Small intestine (tissue), 7 donors: ENCODE measurements around the gene SMIM36. TPM values are rescaled to one million over a fixed set of nuclear protein-coding genes. Genes with fewer than 3 reads are reported as not detected.

ENCODE experiments used
- DNase-seq, 2 donors: peaks; one replicate each; pipeline versions ENCODE4 v3.0.0 to v3.0.0-alpha.2; 2013
- FAIRE-seq: peaks from 2 replicates; lab custom pipeline; 2012; peaks lifted over from hg19 to GRCh38; lab: Jason Lieb, UNC
- H3K27ac ChIP-seq, 3 donors: one replicate each; pipeline ENCODE4 v1.5.1; 2013; ENCODE audit warnings: low read length in 2 of 3, mild to moderate bottlenecking in 2 of 3, control low read depth in 1 of 3, inconsistent platforms in 1 of 3, low read depth in 1 of 3, moderate library complexity in 1 of 3
- H3K27me3 ChIP-seq, 3 donors: one replicate each; pipeline ENCODE4 v1.6.1; 2013; ENCODE audit warnings: low read length in 3 of 3, inconsistent platforms in 1 of 3; ENCODE audit not compliant: control insufficient read depth in 3 of 3, insufficient read depth in 3 of 3
- H3K36me3 ChIP-seq, 3 donors: one replicate each; pipeline ENCODE4 v1.6.1; 2013; ENCODE audit warnings: low read length in 3 of 3, inconsistent platforms in 1 of 3, low read depth in 1 of 3, mild to moderate bottlenecking in 1 of 3, moderate library complexity in 1 of 3; ENCODE audit not compliant: control insufficient read depth in 3 of 3, insufficient read depth in 2 of 3
- H3K4me1 ChIP-seq, 3 donors: one replicate each; pipeline ENCODE4 v1.6.1; 2013; ENCODE audit warnings: low read length in 2 of 3, inconsistent platforms in 1 of 3, low read depth in 1 of 3, mild to moderate bottlenecking in 1 of 3, moderate library complexity in 1 of 3; ENCODE audit not compliant: control insufficient read depth in 3 of 3, insufficient read depth in 2 of 3
- H3K4me3 ChIP-seq, 3 donors: one replicate each; pipeline ENCODE4 v1.5.1; 2013; ENCODE audit warnings: low read length in 3 of 3, control low read depth in 1 of 3, inconsistent platforms in 1 of 3, low read depth in 1 of 3, mild to moderate bottlenecking in 1 of 3, moderate library complexity in 1 of 3
- H3K9me3 ChIP-seq, 2 donors: one replicate each; pipeline ENCODE4 v1.6.1; 2013; ENCODE audit warnings: low read depth in 1 of 2, low read length in 1 of 2; ENCODE audit not compliant: control insufficient read depth in 2 of 2, insufficient read depth in 1 of 2
- WGBS, 3 donors: extraction: QIAGEN DNeasy Blood & Tissue Kit; methylation state at CpG; one replicate each; pipeline ENCODE4 v1.1.7; 2013; 5-methylcytosine and 5-hydroxymethylcytosine counted together
- polyA plus RNA-seq, 4 donors: library from polyadenylated mRNA; stranded (reverse) in 3 of 4; unstranded in 1 of 4; fragments of 200-250 nt in 3 of 4; fragments of 120-200 nt in 1 of 4; gene quantifications; one replicate each; pipeline versions ENCODE4 v1.2.1 to v1.2.3, GENCODE V29; 2013
- donor health status: healthy with polysubstance abuse.
- donor health status: control.
- donor health status: control.
- donor health status: Bipolar disorder and iron deficiency.
- donor health status: healthy.

Gene SMIM36
- polyA plus RNA-seq, 4 donors: not detected

GRCh38 chr17:55421179-55421934 is 89.9 kb downstream of the SMIM36 start, which contains the start of gene MMD:
Gene MMD, minus strand, starts transcription at chr17:55421835. Its CDS starts 140 bp downstream, at chr17:55421695.
- Histone ChIP-seq H3K4me1 (peaks cover 2 to 9% (median 6%) of the 10 kb centered on the region in 3 donors), H3K4me3 (peak within 1 kb of the TSS; percentile 84 to 92 (median 86)), H3K27ac (peak within 1 kb of the TSS; percentile 60 to 96 (median 76)), H3K9me3 (no peaks in the 10 kb centered on the region), H3K27me3 (peaks cover 0 to 4% (median 0%) of the 10 kb centered on the region in 3 donors), H3K36me3 (no peaks in the 10 kb centered on the region)
- 0 to 1% (median 0%) methylated on average over 46 to 62 of the region's 62 CpGs for WGBS, 3 donors
- FAIRE-seq (no peak), DNase-seq (peak in 1 of 2 donors; percentile 66)

GRCh38 chr17:55420776-55421178 is 90.5 kb downstream of the SMIM36 start:
- WGBS, 3 donors: 0 to 1% (median 1%) methylated on average over 20 to 21 of the region's 21 CpGs
- H3K27ac ChIP-seq: peak overlapping the region; percentile 60 to 96 (median 62)
- DNase-seq (peak; percentile 55 to 62), FAIRE-seq (no peak)
- peak overlapping the region; percentile 84 to 92 (median 86) for H3K4me3 ChIP-seq
- H3K36me3 ChIP-seq: no peaks in the 10 kb centered on the region
- peaks cover 2 to 9% (median 7%) of the 10 kb centered on the region in 3 donors for H3K4me1 ChIP-seq
- H3K27me3 ChIP-seq: peaks cover 0 to 4% (median 0%) of the 10 kb centered on the region in 3 donors
- H3K9me3 ChIP-seq: no peaks in the 10 kb centered on the region

- Histone ChIP-seq H3K4me3 (peak overlapping the region; percentile 84 to 92 (median 86)), H3K27ac (peak overlapping the region; percentile 60 to 96 (median 62)), H3K9me3 (no peaks in the 10 kb centered on the region), H3K4me1 (peaks cover 2 to 9% (median 7%) of the 10 kb centered on the region in 3 donors), H3K36me3 (no peaks in the 10 kb centered on the region), H3K27me3 (peaks cover 0 to 1% (median 0%) of the 10 kb centered on the region in 3 donors)
- FAIRE-seq (no peak), DNase-seq (peak in 1 of 2 donors; percentile 58)
- 7 to 16% (median 11%) methylated on average over 6 of the region's 6 CpGs for WGBS, 3 donors
Measured at GRCh38 chr17:55420067-55420775, 91.0 kb downstream of the SMIM36 start.

- DNase-seq (no peak), FAIRE-seq (no peak)
- Histone ChIP-seq H3K27ac (no peak overlapping the region), H3K4me3 (no peak overlapping the region), H3K36me3 (peaks cover 0 to 2% (median 0%) of the 10 kb centered on the region in 3 donors), H3K9me3 (no peaks in the 10 kb centered on the region), H3K27me3 (no peaks in the 10 kb centered on the region), H3K4me1 (peaks cover 2 to 9% (median 7%) of the 10 kb centered on the region in 3 donors)
- WGBS, 3 donors: 90 to 97% (median 94%) methylated on average over 3 of the region's 3 CpGs
Measured at GRCh38 chr17:55418369-55419268, 92.6 kb downstream of the SMIM36 start.

GRCh38 chr17:55417411-55418268 is 93.6 kb downstream of the SMIM36 start:
- WGBS, 3 donors: 99% methylated on average over 4 of the region's 4 CpGs
- FAIRE-seq: no peak

GRCh38 chr17:55416470-55417052 is 94.7 kb downstream of the SMIM36 start:
- H3K36me3 ChIP-seq: peaks cover 0 to 3% (median 2%) of the 10 kb centered on the region in 3 donors
- FAIRE-seq: no peak
- 58 to 73% (median 68%) methylated on average over 4 of the region's 4 CpGs for WGBS, 3 donors

More at GRCh38 chr17:55417411-55418268, 93.6 kb downstream of the SMIM36 start:
- DNase-seq: no peak
- H3K36me3 ChIP-seq: peaks cover 0 to 2% (median 0%) of the 10 kb centered on the region in 3 donors
- H3K27ac ChIP-seq: no peak overlapping the region
- peaks cover 2 to 9% (median 7%) of the 10 kb centered on the region in 3 donors for H3K4me1 ChIP-seq
- H3K27me3 ChIP-seq: no peaks in the 10 kb centered on the region
- no peak overlapping the region for H3K4me3 ChIP-seq
- H3K9me3 ChIP-seq: no peaks in the 10 kb centered on the region

GRCh38 chr17:55416000-55416399 is 95.3 kb downstream of the SMIM36 start:
- no peak for FAIRE-seq

More at GRCh38 chr17:55416470-55417052, 94.7 kb downstream of the SMIM36 start:
- no peaks in the 10 kb centered on the region for H3K9me3 ChIP-seq
- no peaks in the 10 kb centered on the region for H3K27me3 ChIP-seq
- no peak for DNase-seq
- H3K27ac ChIP-seq: peak overlapping the region in 1 of 3 donors; percentile 34
- no peak overlapping the region for H3K4me3 ChIP-seq
- peaks cover 2 to 9% (median 3%) of the 10 kb centered on the region in 3 donors for H3K4me1 ChIP-seq

More at GRCh38 chr17:55416000-55416399, 95.3 kb downstream of the SMIM36 start:
- H3K27ac ChIP-seq: no peak overlapping the region
- H3K27me3 ChIP-seq: no peaks in the 10 kb centered on the region
- no peak for DNase-seq
- H3K4me3 ChIP-seq: no peak overlapping the region
- peaks cover 0 to 5% (median 4%) of the 10 kb centered on the region in 3 donors for H3K36me3 ChIP-seq
- H3K4me1 ChIP-seq: peaks cover 2 to 9% (median 3%) of the 10 kb centered on the region in 3 donors
- H3K9me3 ChIP-seq: no peaks in the 10 kb centered on the region
